GM18870 (cell line): ENCODE data around the gene DHX58.

Source experiments
- ATAC-seq: cut with Tn5 transposase; IDR thresholded peaks from one replicate; pipeline ENCODE4 v1.9.1; 2021; ENCODE audit warnings: moderate library complexity; ENCODE audit not compliant: unreplicated experiment

Gene DHX58

GRCh38 chr17:42111265-42111636 is 1.3 kb downstream of the DHX58 start:
- no peak for ATAC-seq

GRCh38 chr17:42110301-42111264 is 1.9 kb downstream of the DHX58 start:
- no peak for ATAC-seq

GRCh38 chr17:42109086-42109485 is 3.4 kb downstream of the DHX58 start:
- no peak for ATAC-seq

DNA sequence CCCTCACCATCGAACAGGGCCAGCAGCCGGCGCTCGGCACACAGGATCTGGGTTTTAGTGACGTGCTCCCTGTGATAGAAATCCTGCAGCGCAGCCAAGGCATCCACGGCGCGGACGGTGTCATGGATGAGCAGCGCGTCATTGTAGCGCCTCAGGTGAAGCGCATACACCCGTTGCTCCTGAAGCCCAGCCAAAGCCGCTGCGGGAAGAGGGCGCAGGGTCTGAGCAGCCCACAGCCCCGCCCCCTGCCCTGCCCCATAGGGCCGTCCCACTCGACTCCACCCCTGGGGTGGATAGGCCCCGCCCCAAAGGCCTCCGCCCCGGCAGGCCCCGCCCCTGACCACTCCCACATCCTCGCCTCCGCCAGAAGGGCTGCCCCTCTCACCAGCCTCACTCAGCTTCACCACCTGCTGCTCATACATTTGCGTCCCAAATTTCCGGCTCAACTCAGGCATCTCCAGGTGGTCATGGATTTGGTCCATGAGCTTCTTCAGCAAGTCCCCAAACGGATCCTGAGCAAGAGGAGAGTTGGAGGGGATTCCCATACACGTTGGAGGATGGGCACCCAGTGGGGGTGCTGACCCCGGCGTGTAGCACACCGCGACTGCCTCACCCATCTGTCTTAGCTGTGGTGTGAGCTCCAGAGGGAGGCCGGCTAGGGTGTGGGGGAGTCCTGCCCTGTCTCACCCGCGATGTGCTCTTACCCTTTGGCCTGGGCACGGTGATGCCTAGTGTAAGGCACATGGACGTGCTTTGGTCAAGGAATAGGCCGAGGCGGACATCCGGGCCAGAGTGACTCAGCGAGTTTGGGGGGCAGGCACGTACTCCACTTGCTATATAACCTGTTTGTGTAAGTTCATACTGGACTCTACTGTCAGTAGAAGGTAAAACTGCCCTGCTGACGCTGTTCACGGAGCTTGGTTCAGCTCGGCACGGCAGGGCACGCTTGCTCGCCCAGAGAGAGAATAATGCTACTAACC is 4.6 kb downstream of the DHX58 start:
- ATAC-seq = no peak

GRCh38 chr17:42107124-42107523 is 5.4 kb downstream of the DHX58 start:
- ATAC-seq = no peak

DNA sequence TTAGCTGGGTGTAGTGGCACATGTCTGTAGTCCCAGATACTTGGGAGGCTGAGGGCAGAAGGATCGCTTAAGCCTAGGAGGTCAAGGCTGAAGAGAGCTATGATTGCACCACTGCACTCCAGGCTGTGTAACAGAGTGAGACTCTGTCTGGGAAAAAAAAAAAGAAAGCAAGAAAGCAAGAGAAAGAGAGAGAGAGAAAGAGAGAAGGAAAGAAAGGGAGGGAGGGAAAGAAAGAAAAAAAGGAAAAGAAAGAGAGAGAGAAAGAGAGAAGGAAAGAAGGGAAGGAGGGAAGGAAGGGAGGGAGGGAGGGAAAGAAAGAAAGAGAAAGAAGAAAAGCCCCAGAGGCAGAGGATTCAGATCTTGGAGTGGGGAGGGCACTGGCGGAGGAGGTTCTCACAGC is 6.5 kb downstream of the DHX58 start:
- no peak for ATAC-seq

- ATAC-seq = no peak
Measured at GRCh38 chr17:42104264-42104663, 8.2 kb downstream of the DHX58 start.

DNA sequence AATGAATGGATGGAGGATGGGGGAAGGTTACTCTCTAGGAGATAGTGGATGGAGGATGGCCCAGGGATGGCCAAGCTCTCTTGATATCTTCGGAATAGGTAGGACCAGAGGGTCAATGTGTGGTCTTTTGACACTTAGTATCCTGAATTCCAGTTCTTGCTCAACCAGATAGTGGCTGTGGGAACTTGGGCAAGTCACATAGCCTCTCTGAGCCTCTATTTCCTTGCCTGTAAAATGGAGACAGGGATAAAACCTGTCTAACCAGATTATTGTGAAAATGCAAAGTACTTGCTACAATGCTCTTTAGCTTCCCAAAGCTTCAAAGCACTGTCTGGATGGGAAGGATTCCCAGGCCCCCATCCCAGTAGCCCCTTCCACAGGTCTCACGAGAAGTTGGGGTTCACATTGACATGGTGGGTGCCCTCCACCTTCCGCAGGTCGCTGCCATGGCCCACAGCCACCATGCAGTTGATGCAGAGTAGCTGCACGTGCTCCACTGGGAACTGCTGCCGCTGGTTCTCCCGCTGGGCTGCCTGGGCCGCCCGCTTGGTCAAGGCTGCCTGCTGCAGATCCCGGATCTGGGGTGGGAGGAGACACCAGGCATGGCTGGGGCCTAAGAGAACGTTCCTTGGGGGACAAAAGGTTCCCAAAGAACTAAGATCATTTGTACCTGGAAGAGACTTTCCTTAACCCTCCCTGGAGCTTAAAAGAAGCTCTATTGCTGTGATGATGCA is 9.1 kb downstream of the DHX58 start:
- ATAC-seq = no peak

DNA sequence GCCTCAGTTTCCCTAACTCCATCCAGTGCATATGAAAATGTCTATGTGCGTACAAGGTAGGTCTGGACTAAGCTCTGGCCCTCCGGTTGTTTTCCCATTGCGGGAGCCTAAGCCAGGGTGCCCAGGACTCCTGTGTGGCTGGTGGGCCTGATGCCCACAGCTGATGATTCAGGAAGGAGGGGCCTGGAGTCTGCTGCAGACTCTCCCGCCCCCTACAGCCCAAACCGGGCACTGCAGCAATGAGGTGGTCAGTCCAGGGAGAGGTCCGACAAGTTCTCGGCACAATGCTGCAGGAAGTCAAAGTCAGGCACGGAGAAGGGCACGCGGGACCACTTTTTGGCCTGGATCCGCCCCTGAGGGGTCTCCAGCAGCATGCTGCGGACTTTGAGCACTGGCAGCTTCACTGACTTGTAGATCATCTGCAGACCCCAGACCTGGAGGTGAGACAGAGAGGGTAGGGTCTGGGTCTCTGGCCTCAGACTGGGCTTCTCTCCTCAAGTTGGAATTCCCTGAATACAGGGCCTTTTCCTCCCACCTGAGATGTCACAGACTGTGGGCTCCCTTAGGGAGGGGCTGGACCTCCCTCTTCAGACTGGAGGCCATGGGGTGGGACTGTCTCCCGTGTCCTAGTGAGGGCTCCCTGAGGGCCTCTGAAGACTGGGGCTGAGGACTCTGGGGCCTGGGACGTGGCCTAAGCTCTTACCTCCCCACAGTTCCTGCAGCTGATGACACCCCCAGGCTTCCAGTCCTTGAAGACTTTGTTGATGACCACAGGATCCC is 10.8 kb downstream of the DHX58 start:
- ATAC-seq = no peak

DNA sequence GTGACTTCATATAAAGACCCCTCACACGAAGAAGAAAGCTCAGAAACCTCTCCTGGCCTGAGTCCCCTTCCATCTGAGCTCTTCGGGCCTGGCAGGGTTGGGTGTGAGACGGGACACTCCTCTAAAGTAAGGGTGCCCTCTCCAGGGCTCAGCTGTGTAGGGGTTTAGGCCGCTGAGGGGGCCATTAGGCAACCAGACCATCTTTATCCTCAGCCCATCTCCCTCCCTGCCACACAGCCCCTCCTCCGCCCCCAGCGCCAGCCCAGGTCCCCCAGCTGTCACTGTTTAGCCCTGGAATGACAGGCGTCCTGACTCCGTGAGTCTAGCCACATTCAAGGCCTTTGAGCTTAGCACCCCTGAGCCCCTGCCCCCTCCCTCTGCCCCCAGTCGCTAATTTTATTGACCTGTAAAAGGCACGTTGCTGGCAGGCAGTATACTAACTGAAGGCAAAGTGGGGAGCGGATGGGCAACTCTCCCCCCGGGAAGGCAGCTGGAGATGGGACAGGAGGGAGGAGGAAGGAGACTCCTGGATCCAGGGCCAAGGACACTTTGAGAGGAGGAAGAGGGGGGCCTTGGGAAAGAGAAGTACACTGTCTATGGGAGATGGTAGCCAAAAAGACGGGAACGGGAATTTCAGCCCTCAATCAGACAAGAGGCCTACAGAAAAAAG is 13.6 kb downstream of the DHX58 start:
- no peak for ATAC-seq

DNA sequence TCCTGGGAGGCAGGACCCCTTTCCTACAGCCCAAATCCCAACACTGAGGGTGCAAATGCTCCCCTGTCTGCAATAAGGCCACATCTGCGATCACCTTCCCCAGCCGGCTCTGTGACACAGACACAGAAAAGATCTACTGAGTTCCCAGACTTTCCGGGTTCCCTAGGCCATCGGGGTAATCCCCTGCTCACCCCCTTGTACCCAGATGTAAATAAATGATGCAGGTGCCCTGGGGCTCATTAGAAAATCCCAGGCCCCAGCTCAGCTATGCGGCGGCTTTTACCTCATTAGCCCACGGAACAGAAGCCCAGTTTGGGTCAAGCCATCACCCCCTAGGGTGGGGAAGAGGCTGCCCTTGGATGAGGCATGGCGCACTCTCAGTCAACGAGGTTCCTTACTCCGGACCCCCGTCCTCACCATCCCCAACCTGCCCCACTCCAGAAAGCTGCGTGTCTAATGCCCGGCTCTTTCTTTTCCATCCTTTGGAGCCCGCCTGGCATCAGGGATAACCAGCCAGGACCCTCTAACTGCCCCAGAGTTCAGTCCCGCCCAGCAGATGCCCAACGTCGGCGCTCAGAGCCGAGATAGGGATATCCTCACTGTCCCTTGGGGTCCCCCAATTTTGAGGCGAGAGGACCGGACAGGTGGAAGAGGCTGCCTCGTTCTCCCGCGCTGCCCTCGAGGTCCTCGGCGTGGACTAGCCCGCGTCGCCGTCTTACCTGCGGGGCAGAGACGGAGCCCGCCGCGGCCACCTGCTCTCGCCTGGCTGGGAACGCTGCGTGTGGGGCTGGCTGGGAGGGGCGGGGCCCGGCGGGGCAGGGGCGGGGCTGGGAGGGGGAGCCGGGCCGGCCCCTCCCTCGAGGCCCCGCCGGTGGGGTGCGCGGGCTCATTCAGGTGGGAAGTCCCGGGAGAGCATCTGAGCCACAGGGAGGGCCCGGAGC is 14.6 kb downstream of the DHX58 start, which contains the start of gene ZNF385C:
Gene ZNF385C (minus strand): TSS at position 783 of the 941 bp plus-strand sequence. CDS start 35,417 bp downstream, outside the sequence.
- ATAC-seq = no peak

- ATAC-seq = no peak
Measured at GRCh38 chr17:42096360-42097111, 16.0 kb downstream of the DHX58 start.

DNA sequence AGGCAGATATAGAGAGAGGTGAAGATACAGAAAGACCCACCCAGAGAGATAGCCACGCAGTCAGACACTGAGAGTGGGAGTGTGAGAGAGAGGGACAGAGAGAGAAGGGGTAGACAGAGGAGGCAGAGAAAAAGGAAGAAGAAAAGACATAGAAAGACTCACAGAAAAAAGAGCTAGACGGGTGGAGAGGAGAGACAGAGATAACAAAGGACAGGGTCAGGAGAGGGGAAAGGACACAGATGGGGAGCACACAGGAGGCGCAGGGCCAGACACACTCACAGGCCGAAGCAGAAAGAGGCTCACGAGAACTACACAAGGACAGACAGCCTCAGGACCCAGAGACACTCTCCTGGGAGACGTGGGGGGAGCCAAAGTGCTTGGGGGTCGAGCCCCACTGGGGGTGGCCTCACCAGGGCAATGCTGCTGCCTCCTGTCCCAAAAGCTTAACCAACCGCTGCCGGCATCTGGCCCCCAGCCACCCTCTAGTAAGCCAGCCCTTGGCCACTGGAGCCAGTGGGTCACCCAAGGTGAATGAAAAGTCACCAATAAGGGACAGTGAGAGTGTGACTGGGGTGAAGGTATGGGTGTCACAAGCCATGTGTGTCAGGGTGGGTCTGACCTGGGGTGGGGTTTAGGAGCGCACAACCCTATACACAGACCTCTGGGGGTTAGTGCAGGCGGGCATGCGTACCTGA is 18.0 kb downstream of the DHX58 start:
- no peak for ATAC-seq

GRCh38 chr17:42092939-42093338 is 19.6 kb downstream of the DHX58 start:
- no peak for ATAC-seq

- no peak for ATAC-seq
Measured at GRCh38 chr17:42090964-42091790, 21.3 kb downstream of the DHX58 start.

DNA sequence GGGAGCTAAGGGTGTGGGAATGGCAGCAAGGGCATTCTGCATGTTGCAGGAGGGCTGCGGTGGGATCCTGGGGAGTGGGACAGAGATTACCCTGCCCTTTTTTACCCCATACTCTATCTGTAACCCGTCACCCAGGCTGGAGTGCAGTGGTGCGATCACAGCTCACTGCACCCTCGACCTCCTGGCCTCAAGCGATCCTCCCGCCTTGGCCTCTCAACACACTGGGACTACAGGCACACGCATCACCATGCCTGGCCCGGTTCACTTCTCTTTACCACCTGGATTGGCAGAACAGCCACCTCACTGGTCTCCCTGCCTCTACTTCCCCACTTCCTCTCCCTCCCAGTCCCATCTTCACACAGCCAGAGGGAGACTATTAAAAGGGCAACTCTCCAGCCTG is 23.8 kb downstream of the DHX58 start:
- ATAC-seq = no peak
